Endothelial cell of umbilical vein (primary cell): ENCODE measurements around the gene UQCRC1. TPM values are rescaled to one million over a fixed set of nuclear protein-coding genes. Genes with fewer than 3 reads are reported as not detected.

ENCODE experiments used
- BruUV-seq: library from RNA; stranded (reverse); fragments of 400-500 nt; replicated peaks from 2 replicates; lab custom pipeline; 2021; lab: Mats Ljungman, UMichigan
- CTCF ChIA-PET: fragments of 300-600, 350-600 bp; sonication (Branson Sonifier 250); formaldehyde crosslinking; loops from one replicate; lab custom pipeline; 2021; ENCODE audit warnings: antibody characterized with exemption, inconsistent platforms; lab: Charles Lee
- POLR2A ChIA-PET: fragments of 300-600, 350-600 bp; sonication (Branson Sonifier 250); formaldehyde crosslinking; loops from one replicate; lab custom pipeline; 2021; ENCODE audit warnings: antibody characterized with exemption, inconsistent platforms; lab: Charles Lee
- DNase-seq: peaks from one replicate; pipeline ENCODE4 v3.0.0-alpha.2; 2011; ENCODE audit warnings: low read depth, low spot score
- FAIRE-seq: peaks from 2 replicates; lab custom pipeline; 2011; peaks lifted over from hg19 to GRCh38; lab: Jason Lieb, UNC
- H2AFZ ChIP-seq: 2 replicates; pipeline ENCODE4 v1.6.0; 2012; ENCODE audit warnings: low read depth, low read length, control low read depth, inconsistent platforms
- H3K27ac ChIP-seq: 2 replicates; pipeline ENCODE4 v1.5.1; 2011; ENCODE audit warnings: low read depth, mild to moderate bottlenecking, control low read depth, low read length, moderate library complexity; ENCODE audit not compliant: insufficient read depth
- H3K27me3 ChIP-seq, 2 experiments: 2 replicates each; pipeline versions ENCODE4 v1.6.0 to v1.6.1; 2011; ENCODE audit warnings: low read length in 2 of 2, mixed read lengths in 1 of 2; ENCODE audit not compliant: control insufficient read depth in 2 of 2, insufficient read depth in 2 of 2
- H3K36me3 ChIP-seq, 2 experiments: 2 replicates in 1 of 2; 3 replicates in 1 of 2; pipeline ENCODE4 v1.5.1; 2011; ENCODE audit warnings: low read length in 2 of 2, mild to moderate bottlenecking in 1 of 2, moderate library complexity in 1 of 2; ENCODE audit not compliant: control insufficient read depth in 2 of 2, insufficient read depth in 2 of 2; ENCODE audit errors: extremely low read depth in 1 of 2
- H3K4me1 ChIP-seq: 3 replicates; pipeline ENCODE4 v1.5.1; 2011; ENCODE audit warnings: mild to moderate bottlenecking, low read length; ENCODE audit not compliant: control insufficient read depth, insufficient read depth; ENCODE audit errors: extremely low read depth
- H3K4me2 ChIP-seq: 2 replicates; pipeline ENCODE4 v1.6.1; 2011; ENCODE audit warnings: low read length, control low read depth, mixed read lengths; ENCODE audit not compliant: insufficient read depth
- H3K4me3 ChIP-seq, 3 experiments: fragments of 200-600 bp in 1 of 3; sonication (generic), shearing (Covaris generic) in 1 of 3; replicated peaks in 1 of 3; 2 replicates each; pipeline ENCODE4 v1.5.1; 2011 to 2016; ENCODE audit warnings: control low read depth in 3 of 3, low read length in 3 of 3, mild to moderate bottlenecking in 2 of 3, inconsistent platforms in 1 of 3, low read depth in 1 of 3, moderate library complexity in 1 of 3; ENCODE audit not compliant: insufficient read depth in 1 of 3
- H3K79me2 ChIP-seq: 2 replicates; pipeline ENCODE4 v1.6.0; 2012; ENCODE audit warnings: low read length, inconsistent platforms; ENCODE audit not compliant: control insufficient read depth, insufficient read depth
- H3K9ac ChIP-seq: replicated peaks from 2 replicates; pipeline ENCODE3; 2011; ENCODE audit warnings: low read length, control low read depth; ENCODE audit not compliant: insufficient read depth; ENCODE audit errors: extremely low read depth
- H3K9me1 ChIP-seq: replicated peaks from 3 replicates; pipeline ENCODE4 v1.6.0; 2011; ENCODE audit warnings: mild to moderate bottlenecking, low read length; ENCODE audit not compliant: control insufficient read depth, insufficient read depth; ENCODE audit errors: extremely low read depth
- H3K9me3 ChIP-seq: replicated peaks from 2 replicates; pipeline ENCODE4 v1.5.1; 2012; ENCODE audit warnings: low read length, inconsistent platforms; ENCODE audit not compliant: control insufficient read depth, insufficient read depth
- H4K20me1 ChIP-seq: replicated peaks from 2 replicates; pipeline ENCODE3; 2011; ENCODE audit warnings: mild to moderate bottlenecking, low read length; ENCODE audit not compliant: control insufficient read depth, insufficient read depth; ENCODE audit errors: extremely low read depth
- FOS ChIP-seq: IDR thresholded peaks from 2 replicates; pipeline ENCODE4 v1.6.1; 2011; ENCODE audit warnings: mild to moderate bottlenecking, low read length, moderate library complexity, borderline replicate concordance; ENCODE audit not compliant: insufficient read depth
- MAX ChIP-seq: IDR thresholded peaks from 2 replicates; pipeline ENCODE4 v1.6.1; 2011; ENCODE audit not compliant: insufficient read depth, insufficient read length
- POLR2A ChIP-seq: IDR thresholded peaks from 2 replicates; pipeline ENCODE4 v1.6.1; 2012; ENCODE audit warnings: low read depth, mild to moderate bottlenecking, control low read depth, low read length
- POLR2AphosphoS5 ChIP-seq: IDR thresholded peaks from 2 replicates; pipeline ENCODE4 v1.6.1; 2012; ENCODE audit warnings: low read depth, mild to moderate bottlenecking, control low read depth, low read length, moderate library complexity; ENCODE audit not compliant: insufficient read depth
- dilution Hi-C: fragments of 300-500 bp; cut with MboI; formaldehyde crosslinking; loops from one replicate; pipeline ENCODE4 v1.15.0; 2019; ENCODE audit warnings: low sequenced_read_pairs; ENCODE audit not compliant: extremely low pct_ligation_motif_present
- intact Hi-C: fragments of 100-400 bp; cut with micrococcal nuclease; formaldehyde crosslinking; loops from one replicate; pipeline ENCODE4 v1.10.0; 2022
- polyA plus RNA-seq, 4 experiments: library from polyadenylated mRNA; depleted of rRNA in 3 of 4; stranded (reverse) in 3 of 4; unstranded in 1 of 4; fragments of >200 nt; gene quantifications; 2 replicates each; pipeline versions ENCODE4 v1.2.1 to v1.2.3, GENCODE V29; 2011 to 2012; ENCODE audit warnings: missing spikeins in 1 of 4
- total RNA-seq: library from RNA; stranded (reverse); gene quantifications from 2 replicates; pipeline ENCODE4 v1.2.3, GENCODE V29; 2021
- TF ChIP-seq, protein P1 (sequence below), 2 donors: IDR thresholded peaks; 1 replicate in 1 of 2; 2 replicates in 1 of 2; pipeline ENCODE4 v1.5.1; 2011; ENCODE audit warnings: low read length in 2 of 2, mild to moderate bottlenecking in 2 of 2, moderate library complexity in 2 of 2, control low read depth in 1 of 2, inconsistent platforms in 1 of 2, low read depth in 1 of 2; ENCODE audit not compliant: insufficient read depth in 1 of 2; ENCODE audit errors: extremely low read depth in 1 of 2

Gene UQCRC1
- total and polyA plus RNA-seq, 2 donors (not counting 3 experiments of a cell fraction or from before 2014, with no cell fraction given) = 184 to 427 TPM

GRCh38 chr3:48635222-48636021 lies 26.0 kb upstream of the UQCRC1 start, which contains the start of gene SLC26A6:
SLC26A6 (minus strand) TSS chr3:48635461; CDS start chr3:48635393, 68 bp downstream.
- Histone ChIP-seq H3K4me3 (peak within 1 kb of the TSS; percentile 70 to 93 (median 76)), H3K9me3 (no peaks in the 10 kb centered on the region), H3K36me3 (peaks cover 0 to 15% of the 10 kb centered on the region in 2 experiments), H3K9me1 (no peaks in the 10 kb centered on the region), H3K27ac (peak within 1 kb of the TSS; percentile 32), H3K4me2 (peak within 1 kb of the TSS; percentile 83), H3K9ac (peak within 1 kb of the TSS; percentile 57), H3K27me3 (no peaks in the 10 kb centered on the region), H4K20me1 (no peaks in the 10 kb centered on the region), H3K79me2 (no peaks in the 10 kb centered on the region), H3K4me1 (peaks cover 17% of the 10 kb centered on the region), H2AFZ (peak within 1 kb of the TSS; percentile 84)
- TF ChIP-seq POLR2A = peak; percentile 73
- TF ChIP-seq FOS = no peak
- TF ChIP-seq MAX = peak; percentile 3
- TF ChIP-seq, protein P1, sequence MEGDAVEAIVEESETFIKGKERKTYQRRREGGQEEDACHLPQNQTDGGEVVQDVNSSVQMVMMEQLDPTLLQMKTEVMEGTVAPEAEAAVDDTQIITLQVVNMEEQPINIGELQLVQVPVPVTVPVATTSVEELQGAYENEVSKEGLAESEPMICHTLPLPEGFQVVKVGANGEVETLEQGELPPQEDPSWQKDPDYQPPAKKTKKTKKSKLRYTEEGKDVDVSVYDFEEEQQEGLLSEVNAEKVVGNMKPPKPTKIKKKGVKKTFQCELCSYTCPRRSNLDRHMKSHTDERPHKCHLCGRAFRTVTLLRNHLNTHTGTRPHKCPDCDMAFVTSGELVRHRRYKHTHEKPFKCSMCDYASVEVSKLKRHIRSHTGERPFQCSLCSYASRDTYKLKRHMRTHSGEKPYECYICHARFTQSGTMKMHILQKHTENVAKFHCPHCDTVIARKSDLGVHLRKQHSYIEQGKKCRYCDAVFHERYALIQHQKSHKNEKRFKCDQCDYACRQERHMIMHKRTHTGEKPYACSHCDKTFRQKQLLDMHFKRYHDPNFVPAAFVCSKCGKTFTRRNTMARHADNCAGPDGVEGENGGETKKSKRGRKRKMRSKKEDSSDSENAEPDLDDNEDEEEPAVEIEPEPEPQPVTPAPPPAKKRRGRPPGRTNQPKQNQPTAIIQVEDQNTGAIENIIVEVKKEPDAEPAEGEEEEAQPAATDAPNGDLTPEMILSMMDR (IDR thresholded peaks at IDR 0.05; ENCODE audit: extremely low read depth in 1 of 2, insufficient read depth in 1 of 2, low read depth in 1 of 2, low read length in 2 of 2) = peak; percentile 62 to 76
- TF ChIP-seq POLR2AphosphoS5 = peak; percentile 76
- peak; percentile 98 for DNase-seq
- peak; percentile 99 for FAIRE-seq
- no TSS peak for BruUV-seq
- CTCF ChIA-PET = interaction anchor here (0.7 to 4.5 kb wide), 21 partner anchors 11 to 235 kb away, joined by 3 to 32 read pairs (median 5); partner anchors contain the start of genes CELSR3, PFKFB4 and UQCRC1
- dilution Hi-C loops = no loop called here
- POLR2A ChIA-PET = interaction anchor here (1.1 kb wide), 1 partner anchor 20 kb away, joined by 6 read pairs; no protein-coding TSS in a partner anchor
- intact Hi-C loops = loop anchor here (1.0 to 2.0 kb wide), 8 partner anchors 21 to 447 kb away; partner anchors contain the start of genes CDC25A, IP6K2 and UQCRC1
